Measurements from ENCODE around the gene CHORDC1. TPM values are rescaled to one million over a fixed set of nuclear protein-coding genes. Genes with fewer than 3 reads are reported as not detected.
A peak's percentile ranks its signal among the peaks of the same experiment; 100 is the strongest.

The CHORDC1 gene
- total RNA-seq, 1 donor from 2014 or later: 36.7 TPM

DNA sequence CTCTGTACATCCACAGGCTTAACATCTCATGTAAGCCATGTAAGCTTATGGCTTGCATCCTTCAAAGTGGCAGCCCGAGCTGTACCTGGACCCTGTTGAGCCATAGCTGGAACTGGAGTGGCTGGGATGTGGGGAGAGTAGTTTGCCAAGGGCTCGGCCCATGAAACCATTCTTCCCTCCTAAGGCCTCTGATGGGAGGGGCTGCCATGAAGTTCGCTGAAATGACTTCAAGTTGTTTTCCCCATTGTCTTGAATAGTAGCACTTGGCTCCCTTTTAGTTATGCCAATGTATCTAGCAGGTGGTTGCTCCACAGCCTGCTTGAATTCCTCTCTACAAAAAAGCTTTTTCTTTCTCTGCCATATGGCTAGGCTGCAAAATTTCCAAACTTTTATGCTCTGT, 5.2 kb upstream of the CHORDC1 start:
- no peaks in the 10 kb centered on the region for H3K9me3 ChIP-seq
- TF ChIP-seq, protein P1, sequence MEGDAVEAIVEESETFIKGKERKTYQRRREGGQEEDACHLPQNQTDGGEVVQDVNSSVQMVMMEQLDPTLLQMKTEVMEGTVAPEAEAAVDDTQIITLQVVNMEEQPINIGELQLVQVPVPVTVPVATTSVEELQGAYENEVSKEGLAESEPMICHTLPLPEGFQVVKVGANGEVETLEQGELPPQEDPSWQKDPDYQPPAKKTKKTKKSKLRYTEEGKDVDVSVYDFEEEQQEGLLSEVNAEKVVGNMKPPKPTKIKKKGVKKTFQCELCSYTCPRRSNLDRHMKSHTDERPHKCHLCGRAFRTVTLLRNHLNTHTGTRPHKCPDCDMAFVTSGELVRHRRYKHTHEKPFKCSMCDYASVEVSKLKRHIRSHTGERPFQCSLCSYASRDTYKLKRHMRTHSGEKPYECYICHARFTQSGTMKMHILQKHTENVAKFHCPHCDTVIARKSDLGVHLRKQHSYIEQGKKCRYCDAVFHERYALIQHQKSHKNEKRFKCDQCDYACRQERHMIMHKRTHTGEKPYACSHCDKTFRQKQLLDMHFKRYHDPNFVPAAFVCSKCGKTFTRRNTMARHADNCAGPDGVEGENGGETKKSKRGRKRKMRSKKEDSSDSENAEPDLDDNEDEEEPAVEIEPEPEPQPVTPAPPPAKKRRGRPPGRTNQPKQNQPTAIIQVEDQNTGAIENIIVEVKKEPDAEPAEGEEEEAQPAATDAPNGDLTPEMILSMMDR (IDR thresholded peaks at IDR 0.05): no peak
- intact Hi-C loops (cut with DNase I): no loop called here
- no peak overlapping the region for H3K4me3 ChIP-seq
- no peak for ATAC-seq
- no peaks in the 10 kb centered on the region for H3K36me3 ChIP-seq
- peaks cover 9% of the 10 kb centered on the region for H3K4me1 ChIP-seq
- no peak for DNase-seq
- H3K27me3 ChIP-seq (ENCODE audit: low read depth): no peaks in the 10 kb centered on the region
- H3K27ac ChIP-seq: no peak overlapping the region

DNA sequence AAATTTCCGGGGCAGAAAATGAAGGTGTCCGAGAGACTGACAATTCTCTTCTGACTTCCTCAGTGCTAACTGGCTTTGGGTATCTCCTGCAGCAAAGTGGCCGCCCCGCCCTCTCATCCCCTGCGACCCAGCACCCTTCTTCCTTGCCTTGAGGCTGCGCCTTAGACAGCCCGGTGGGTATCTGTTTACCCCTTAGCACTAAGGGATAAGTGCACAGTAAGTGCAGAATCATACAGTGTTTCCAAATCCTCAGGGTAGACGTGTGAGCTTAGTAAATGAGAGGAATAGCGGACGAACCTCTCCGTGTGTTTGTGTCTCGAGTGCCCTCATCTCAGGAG, 368 bp upstream of the CHORDC1 start:
- Histone ChIP-seq H3K27me3 (ENCODE audit: low read depth) (no peaks in the 10 kb centered on the region), H3K4me1 (peaks cover 27% of the 10 kb centered on the region), H3K27ac (peak overlapping the region; percentile 92), H3K36me3 (no peaks in the 10 kb centered on the region), H3K9me3 (no peaks in the 10 kb centered on the region), H3K4me3 (peak overlapping the region; percentile 82)
- DNase-seq (no peak), ATAC-seq (peak; percentile 76)
- TF ChIP-seq, protein P1 (IDR thresholded peaks at IDR 0.05): no peak
- intact Hi-C loops (cut with DNase I): no loop called here

DNA sequence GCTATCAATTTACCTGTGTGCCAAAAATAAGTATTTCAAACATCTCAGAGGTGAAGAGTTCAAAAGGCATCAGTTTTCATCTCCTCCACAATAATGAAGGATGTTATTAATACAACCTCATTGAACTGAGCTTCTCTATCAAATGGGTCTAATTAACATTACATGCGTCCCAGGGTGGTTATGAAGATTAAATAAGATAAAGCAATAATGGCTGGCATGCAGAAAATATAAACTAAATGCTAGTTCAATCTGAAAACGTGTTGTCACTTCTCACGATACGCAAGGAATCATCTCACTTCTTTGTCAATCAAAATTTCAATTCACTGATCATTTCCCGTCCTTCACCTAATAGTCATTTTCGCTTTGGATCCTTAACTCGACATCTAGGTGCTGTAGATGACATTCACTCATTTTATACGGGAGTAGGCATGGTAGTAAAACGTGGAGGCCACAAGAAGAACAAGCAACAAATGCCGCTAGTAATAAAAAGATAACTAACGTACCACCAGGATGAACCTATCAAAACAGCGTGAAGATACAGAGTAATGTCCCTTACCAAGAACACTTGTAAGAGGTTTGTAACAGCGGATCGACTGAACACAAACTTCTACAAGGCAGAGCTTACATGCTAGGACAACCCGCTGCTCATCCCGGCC, 918 bp downstream of the CHORDC1 start:
- ATAC-seq (no peak), DNase-seq (no peak)
- no peaks in the 10 kb centered on the region for H3K36me3 ChIP-seq
- H3K4me3 ChIP-seq: peak overlapping the region; percentile 82
- TF ChIP-seq, protein P1 (IDR thresholded peaks at IDR 0.05): no peak
- H3K9me3 ChIP-seq: no peaks in the 10 kb centered on the region
- peaks cover 27% of the 10 kb centered on the region for H3K4me1 ChIP-seq
- peak overlapping the region; percentile 92 for H3K27ac ChIP-seq
- intact Hi-C loops (cut with DNase I): no loop called here
- H3K27me3 ChIP-seq (ENCODE audit: low read depth): no peaks in the 10 kb centered on the region

DNA sequence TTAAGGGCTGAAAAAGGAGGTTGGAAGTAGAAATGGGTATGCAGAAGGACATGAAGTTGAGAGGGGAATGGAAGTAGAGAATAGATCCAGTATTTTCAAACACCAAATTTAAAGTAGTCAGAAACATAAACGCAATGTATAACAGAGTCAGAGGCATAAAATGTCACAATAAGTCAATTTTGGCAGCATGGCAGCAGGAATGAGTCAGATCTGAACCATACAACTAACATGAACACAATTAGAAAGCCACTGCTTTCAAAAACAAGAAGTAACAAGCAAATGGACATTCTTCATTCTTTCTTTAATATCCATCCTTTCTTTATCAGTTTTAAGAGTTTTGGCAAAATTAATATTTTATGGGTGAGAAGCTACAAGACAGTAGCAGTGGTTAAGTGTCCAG, 2.5 kb downstream of the CHORDC1 start:
- Histone ChIP-seq H3K9me3 (no peaks in the 10 kb centered on the region), H3K4me1 (peaks cover 27% of the 10 kb centered on the region), H3K4me3 (no peak overlapping the region), H3K27me3 (ENCODE audit: low read depth) (no peaks in the 10 kb centered on the region), H3K27ac (no peak overlapping the region), H3K36me3 (no peaks in the 10 kb centered on the region)
- TF ChIP-seq, protein P1 (IDR thresholded peaks at IDR 0.05): no peak
- DNase-seq: no peak
- intact Hi-C loops (cut with DNase I): no loop called here
- ATAC-seq: no peak

DNA sequence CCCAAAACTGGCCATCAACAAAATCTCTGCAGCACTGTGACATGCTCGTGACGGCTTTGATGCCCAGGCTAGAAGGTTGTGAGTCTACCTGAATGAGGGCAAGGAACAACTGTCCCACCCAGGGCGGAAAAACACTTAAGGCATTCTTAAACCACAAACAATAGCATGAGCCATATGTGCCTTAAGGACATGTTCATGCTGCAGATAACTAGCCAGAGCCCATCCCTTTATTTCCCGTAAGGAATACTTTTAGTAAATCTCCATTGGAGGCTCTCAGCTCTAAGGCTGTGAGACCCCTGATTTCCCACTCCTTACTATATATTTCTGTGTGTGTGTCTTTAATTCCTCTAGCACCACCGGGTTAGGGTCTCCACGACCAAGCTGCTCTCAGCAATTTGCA, 3.4 kb downstream of the CHORDC1 start:
- no peaks in the 10 kb centered on the region for H3K36me3 ChIP-seq
- H3K9me3 ChIP-seq: no peaks in the 10 kb centered on the region
- H3K27ac ChIP-seq: no peak overlapping the region
- no peak overlapping the region for H3K4me3 ChIP-seq
- ATAC-seq (no peak), DNase-seq (no peak)
- H3K27me3 ChIP-seq (ENCODE audit: low read depth): no peaks in the 10 kb centered on the region
- TF ChIP-seq, protein P1 (IDR thresholded peaks at IDR 0.05): no peak
- intact Hi-C loops (cut with DNase I): no loop called here
- peaks cover 27% of the 10 kb centered on the region for H3K4me1 ChIP-seq

Measured in lower lobe of right lung (tissue), 2 donors.